ENCODE data around the gene ZNF57. TPM values are rescaled to one million over a fixed set of nuclear protein-coding genes. Genes with fewer than 3 reads are reported as not detected.

ZNF57 gene
- 1 to 10 TPM; 4.4 to 7.5 (median 4.7) TPM for total RNA-seq
- total RNA-seq (2013) = 4.8 TPM

GRCh38 chr19:2900296-2901252, at the start of gene ZNF57:
ZNF57 (plus strand) TSS chr19:2900928; CDS start chr19:2901046, 118 bp downstream.
- H3K27me3 ChIP-seq (ENCODE audit: control insufficient read depth, insufficient read depth, low read length) = no peaks in the 10 kb centered on the region
- intact Hi-C loops (cut with micrococcal nuclease) = loop anchor here (5.0 kb wide), 1 partner anchor 47 kb away; no protein-coding TSS in a partner anchor
- peaks cover 20 to 21% of the 10 kb centered on the region in 2 donors for H3K4me1 Mint-ChIP-seq
- TF ChIP-seq CTCF (IDR thresholded peaks at IDR 0.05) = no peak
- no peaks in the 10 kb centered on the region for H3K27me3 Mint-ChIP-seq (ENCODE audit: low read depth in 2 of 2)
- no peaks in the 10 kb centered on the region for H3K36me3 ChIP-seq (ENCODE audit: control insufficient read depth, insufficient read depth, low read length)
- WGBS (ENCODE audit: insufficient coverage) = under 1% methylated on average over 99 of the region's 100 CpGs
- H3K9me3 Mint-ChIP-seq = no peaks in the 10 kb centered on the region
- H3K27ac ChIP-seq (ENCODE audit: low read length) = peak within 1 kb of the TSS; percentile 52
- peak within 1 kb of the TSS; percentile 82 to 92 for H3K27ac Mint-ChIP-seq
- no peaks in the 10 kb centered on the region for H3K36me3 Mint-ChIP-seq
- H3K4me3 ChIP-seq (ENCODE audit: low read length) = peak within 1 kb of the TSS; percentile 77
- ATAC-seq (peak; percentile 98 to 100 (median 98)), DNase-seq (peak; percentile 96 to 99)
- peak within 1 kb of the TSS; percentile 99 for H3K4me3 Mint-ChIP-seq
- H3K4me1 ChIP-seq (ENCODE audit: control insufficient read depth, insufficient read depth, low read length) = peaks cover 13% of the 10 kb centered on the region
- no peaks in the 10 kb centered on the region for H3K9me3 ChIP-seq (ENCODE audit: control insufficient read depth, insufficient read depth, low read length)

- peaks cover 4 to 14% of the 10 kb centered on the region in 2 donors for H3K9me3 Mint-ChIP-seq
- peaks cover 41% of the 10 kb centered on the region for H3K36me3 Mint-ChIP-seq
- H3K27me3 Mint-ChIP-seq (ENCODE audit: low read depth in 2 of 2) = no peaks in the 10 kb centered on the region
- no peak overlapping the region for H3K27ac ChIP-seq (ENCODE audit: low read length)
- H3K4me1 ChIP-seq (ENCODE audit: control insufficient read depth, insufficient read depth, low read length) = no peaks in the 10 kb centered on the region
- H3K4me3 ChIP-seq (ENCODE audit: low read length) = no peak overlapping the region
- DNase-seq (no peak), ATAC-seq (no peak)
- H3K9me3 ChIP-seq (ENCODE audit: control insufficient read depth, insufficient read depth, low read length) = peaks cover 27% of the 10 kb centered on the region
- WGBS (ENCODE audit: insufficient coverage) = 96% methylated on average over 7 of the region's 10 CpGs
- H3K27ac Mint-ChIP-seq = no peak overlapping the region
- H3K36me3 ChIP-seq (ENCODE audit: control insufficient read depth, insufficient read depth, low read length) = peaks cover 29% of the 10 kb centered on the region
- H3K4me3 Mint-ChIP-seq = no peak overlapping the region
- H3K4me1 Mint-ChIP-seq = peaks cover 8 to 11% of the 10 kb centered on the region in 2 donors
- no peak for TF ChIP-seq CTCF (IDR thresholded peaks at IDR 0.05)
- no peaks in the 10 kb centered on the region for H3K27me3 ChIP-seq (ENCODE audit: control insufficient read depth, insufficient read depth, low read length)
- intact Hi-C loops (cut with micrococcal nuclease) = no loop called here
Observed at GRCh38 chr19:2852598-2852997, 48.1 kb upstream of the ZNF57 start.

- Mint-ChIP-seq H3K27me3 (ENCODE audit: low read depth in 2 of 2) (no peaks in the 10 kb centered on the region), H3K27ac (no peak overlapping the region), H3K36me3 (peaks cover 41% of the 10 kb centered on the region), H3K4me3 (no peak overlapping the region), H3K4me1 (peaks cover 8 to 11% of the 10 kb centered on the region in 2 donors), H3K9me3 (peaks cover 4 to 14% of the 10 kb centered on the region in 2 donors)
- Histone ChIP-seq H3K4me1 (ENCODE audit: control insufficient read depth, insufficient read depth, low read length) (no peaks in the 10 kb centered on the region), H3K9me3 (ENCODE audit: control insufficient read depth, insufficient read depth, low read length) (peaks cover 27% of the 10 kb centered on the region), H3K4me3 (ENCODE audit: low read length) (no peak overlapping the region), H3K27me3 (ENCODE audit: control insufficient read depth, insufficient read depth, low read length) (no peaks in the 10 kb centered on the region), H3K36me3 (ENCODE audit: control insufficient read depth, insufficient read depth, low read length) (peaks cover 29% of the 10 kb centered on the region), H3K27ac (ENCODE audit: low read length) (no peak overlapping the region)
- TF ChIP-seq CTCF (IDR thresholded peaks at IDR 0.05) = no peak
- WGBS (ENCODE audit: insufficient coverage) = 96% methylated on average over 10 of the region's 11 CpGs
- no peak for ATAC-seq
- no peak for DNase-seq
- intact Hi-C loops (cut with micrococcal nuclease) = no loop called here
Observed at GRCh38 chr19:2853015-2853606, 47.6 kb upstream of the ZNF57 start.

Measured in natural killer cell (primary cell).